Dermis microvascular lymphatic vessel endothelial cell (primary cell): ENCODE measurements around the gene VPREB3. TPM values are rescaled to one million over a fixed set of nuclear protein-coding genes. Genes with fewer than 3 reads are reported as not detected.
"Not testable (repeated sequence)": the region's sequence is repeated elsewhere in the genome, so short reads cannot be mapped to it uniquely, and the experiment has no call there.

ENCODE experiments used
- DNase-seq, 2 donors: peaks; one replicate each; pipeline versions ENCODE4 v3.0.0 to v3.0.0-alpha.2; 2010; ENCODE audit warnings: low read depth in 2 of 2
- total RNA-seq: library from RNA; depleted of rRNA; stranded (reverse); fragments of >200 nt; gene quantifications from 2 replicates; pipeline ENCODE4 v1.2.1, GENCODE V29; 2014

VPREB3 gene
- total RNA-seq, 1 donor from 2014 or later: not detected

DNA sequence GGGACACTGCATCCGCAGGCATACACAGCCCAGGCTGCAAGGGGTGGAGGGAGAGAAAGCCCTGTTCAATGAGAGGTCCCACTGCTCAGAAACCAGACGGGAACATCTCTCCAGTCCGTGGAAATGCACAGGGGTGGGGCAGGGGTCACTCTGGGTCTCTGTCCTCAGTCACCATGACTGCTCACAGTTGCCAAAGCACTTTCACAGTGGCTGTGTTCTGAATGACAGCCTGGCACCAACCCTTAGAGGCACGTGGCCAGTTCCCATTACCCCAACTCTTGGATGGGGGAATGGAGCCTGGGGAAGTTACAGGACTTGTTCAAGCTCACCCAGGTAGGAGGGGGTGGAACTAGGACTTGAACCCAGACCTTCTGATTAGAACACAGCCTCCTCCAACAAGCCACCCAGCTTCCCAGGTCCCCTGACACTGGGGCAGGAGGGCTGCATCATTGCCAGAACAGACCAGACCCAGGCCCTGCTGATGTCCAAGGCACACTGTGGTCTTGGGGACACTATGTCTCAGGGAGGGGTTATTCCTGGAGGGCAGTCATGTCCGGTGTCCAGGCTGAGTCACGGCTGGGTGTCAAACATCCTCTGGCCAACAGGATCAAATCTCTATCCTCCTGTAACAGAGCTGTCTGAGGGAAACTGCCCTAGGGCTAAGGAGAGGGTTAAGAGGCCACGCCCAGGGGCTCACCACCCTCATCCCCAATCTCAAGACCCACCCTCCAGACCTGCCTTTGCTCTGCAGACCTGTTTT, 11.5 kb downstream of the VPREB3 start:
- DNase-seq: no peak

DNA sequence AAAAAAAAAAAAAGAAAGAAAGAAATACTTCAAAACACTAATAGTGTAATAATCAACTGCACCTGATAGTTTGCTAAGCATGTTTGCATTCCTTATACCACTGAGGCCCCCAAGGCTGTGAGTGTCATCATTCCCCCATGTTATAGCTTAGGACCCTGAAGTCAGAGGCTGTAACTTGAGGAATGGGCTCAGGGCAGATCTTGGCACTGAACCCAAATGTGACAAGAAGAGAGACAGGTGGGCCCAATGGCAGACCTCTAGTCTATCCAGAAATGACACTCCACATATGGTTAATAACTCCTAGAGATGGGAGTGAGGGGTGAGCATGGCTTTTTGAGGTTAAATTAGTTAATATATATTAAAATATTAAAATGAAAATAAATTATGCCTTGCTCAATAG, 16.5 kb downstream of the VPREB3 start:
- no peak for DNase-seq

DNA sequence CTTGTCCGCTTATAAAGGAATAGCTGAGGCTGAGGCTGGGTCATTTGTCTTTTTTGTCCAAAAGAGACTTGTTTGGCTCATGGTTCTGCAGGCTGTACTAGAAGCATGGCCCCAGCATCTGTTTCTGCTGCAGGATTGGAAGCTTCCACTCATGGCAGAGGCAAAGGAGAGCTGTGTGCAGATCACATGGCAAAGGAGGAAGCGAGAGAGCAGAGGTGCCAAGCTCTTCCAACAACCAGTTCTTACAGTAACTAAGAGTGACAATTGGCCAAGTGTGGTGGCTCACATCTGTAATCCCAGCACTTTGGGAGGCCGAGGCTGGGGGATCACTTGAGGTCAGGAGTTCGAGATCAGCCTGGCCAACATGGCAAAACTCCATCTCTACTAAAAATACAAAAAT, 26.1 kb downstream of the VPREB3 start:
- not testable (repeated sequence) for DNase-seq

DNA sequence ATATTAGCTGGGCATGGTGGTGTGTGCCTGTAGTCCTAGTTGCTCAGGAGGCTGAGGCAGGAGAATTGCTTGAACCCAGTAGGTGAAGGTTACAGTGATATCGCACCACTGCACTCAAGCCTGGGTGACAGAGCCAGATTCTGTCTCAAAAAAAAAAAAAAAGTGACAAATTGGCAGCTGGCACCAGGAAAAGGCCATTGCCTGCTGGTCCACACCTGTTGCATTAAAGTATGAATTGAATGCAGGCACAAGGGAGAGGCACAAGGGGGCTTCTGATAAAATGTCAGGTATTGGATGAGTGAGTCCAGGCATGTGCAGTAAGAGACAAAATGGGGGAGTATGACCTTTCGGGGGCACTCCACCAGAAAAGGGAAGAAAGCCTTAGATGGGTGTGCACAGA, 31.5 kb downstream of the VPREB3 start:
- no peak for DNase-seq

DNA sequence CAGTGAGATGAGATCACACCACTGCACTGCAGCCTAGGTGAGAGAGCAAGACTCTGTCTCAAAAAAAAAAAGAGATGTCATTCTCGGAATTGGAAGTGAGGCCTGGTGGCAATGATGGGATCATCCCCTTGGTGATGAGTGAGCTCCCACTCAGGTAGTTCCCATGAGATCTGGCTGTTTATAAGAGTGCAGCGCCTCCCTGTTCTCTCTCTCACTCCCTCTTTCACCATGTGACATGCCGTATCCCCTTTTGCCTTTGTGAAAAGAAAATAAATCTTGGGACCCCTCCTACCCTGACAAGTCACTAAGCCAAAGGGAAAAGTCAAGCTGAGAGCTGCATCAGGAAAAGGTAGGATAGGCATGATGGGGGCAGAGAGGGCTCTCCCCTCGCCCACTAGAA, 32.1 kb downstream of the VPREB3 start:
- DNase-seq: no peak

DNA sequence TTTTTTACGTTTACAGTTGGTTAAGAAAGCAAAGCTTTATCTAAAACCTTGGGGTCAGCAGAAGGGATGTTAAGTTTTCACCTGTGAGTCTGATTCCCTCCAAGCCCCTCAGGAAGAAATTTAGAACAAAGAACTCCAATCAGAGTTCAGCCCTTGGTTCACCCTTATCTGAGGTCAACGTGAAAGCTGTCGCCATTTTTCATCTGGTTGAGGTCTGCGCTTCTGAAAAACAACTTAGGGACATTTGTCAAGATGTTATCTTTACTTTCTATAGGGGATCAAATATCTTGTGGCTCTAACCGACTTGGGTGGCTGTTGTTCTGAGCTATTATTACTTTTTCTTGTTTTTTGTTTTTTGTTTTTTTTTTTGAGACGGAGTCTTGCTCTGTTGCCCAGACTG, 33.4 kb downstream of the VPREB3 start:
- no peak for DNase-seq

DNA sequence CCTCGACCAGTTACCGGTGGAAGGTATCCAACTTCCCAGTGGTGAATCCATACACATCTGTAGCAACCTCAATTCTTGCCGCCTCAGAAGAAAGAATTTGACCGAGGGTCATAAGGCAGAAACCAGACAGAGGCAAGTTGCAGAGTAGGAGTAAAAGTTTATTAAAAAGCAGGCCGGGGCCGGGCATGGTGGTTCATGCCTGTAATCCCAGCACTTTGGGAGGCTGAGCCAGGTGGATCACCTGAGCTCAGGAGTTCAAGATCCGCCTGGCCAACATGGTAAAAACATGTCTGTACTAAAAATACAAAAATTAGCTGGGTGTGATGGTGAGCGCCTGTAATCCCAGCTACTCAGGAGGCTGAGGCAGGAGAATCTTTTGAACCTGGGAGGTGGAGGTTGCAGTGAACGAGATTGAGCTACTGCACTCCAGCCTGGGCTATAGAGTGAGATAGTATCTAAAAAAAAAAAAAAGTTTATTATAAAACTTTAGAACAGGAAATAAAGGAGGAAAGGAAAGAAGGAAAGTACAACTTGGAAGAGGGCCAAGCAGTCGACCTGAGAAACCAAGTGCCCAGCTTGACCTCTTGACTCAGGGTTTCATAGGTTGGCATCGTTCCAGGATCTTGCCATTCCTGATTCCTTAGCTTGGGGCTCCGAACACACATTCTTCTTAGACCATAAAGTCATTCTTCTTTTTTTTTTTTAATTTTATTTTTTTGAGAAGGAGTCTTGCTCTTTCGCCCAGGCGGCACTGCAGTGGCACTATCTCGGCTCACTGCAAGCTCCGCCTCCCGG, 35.7 kb downstream of the VPREB3 start:
- DNase-seq: no peak

DNA sequence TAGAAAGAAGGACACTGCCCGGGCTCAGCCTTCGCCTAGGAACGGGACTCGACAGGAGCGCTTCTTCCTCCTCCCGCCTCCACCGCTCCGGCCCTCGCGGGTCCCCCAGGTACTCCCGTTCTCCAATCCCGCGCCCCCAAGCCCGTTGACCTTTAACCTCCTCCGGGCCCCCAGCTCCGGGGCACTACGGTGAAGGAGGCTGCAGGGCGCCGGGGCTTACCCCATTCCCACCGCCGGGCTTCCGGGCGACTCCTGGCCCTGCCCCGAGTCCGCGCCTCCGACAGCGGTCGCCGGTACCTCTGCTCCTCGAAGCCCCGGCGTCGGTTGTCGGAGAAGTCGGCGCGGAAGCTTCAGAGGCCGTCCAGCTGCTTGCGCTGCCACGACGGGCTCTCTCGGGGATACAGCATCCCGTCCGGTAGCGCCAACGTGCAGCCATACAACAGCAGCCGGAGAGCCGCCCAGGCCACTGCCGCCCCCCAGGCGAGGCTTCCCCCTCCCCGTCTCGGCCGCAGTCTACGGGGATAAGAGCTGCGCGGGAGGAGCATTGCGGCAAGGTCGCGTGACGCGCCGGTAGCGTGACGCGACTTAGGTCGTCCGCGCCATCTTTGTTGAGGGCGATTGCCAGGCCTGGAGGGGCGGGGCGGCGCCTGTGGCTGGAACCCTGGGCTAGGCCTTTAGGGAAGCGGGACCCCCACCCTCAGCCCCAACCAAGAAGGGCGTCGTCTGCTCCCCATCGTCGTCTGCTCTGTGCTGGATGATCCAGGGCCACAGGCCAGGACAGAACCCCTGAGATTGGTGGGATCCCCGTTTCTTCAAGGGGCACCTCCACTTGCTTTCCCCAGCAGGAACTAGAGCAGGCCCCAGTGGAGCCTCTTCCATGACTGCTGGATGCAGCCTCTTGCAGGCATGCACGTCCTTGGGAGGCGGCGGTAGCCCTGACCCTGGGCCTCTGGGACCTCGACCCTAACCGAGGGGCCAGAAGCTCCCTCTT, 37.1 kb downstream of the VPREB3 start:
- DNase-seq: peak; percentile 73 to 92

DNA sequence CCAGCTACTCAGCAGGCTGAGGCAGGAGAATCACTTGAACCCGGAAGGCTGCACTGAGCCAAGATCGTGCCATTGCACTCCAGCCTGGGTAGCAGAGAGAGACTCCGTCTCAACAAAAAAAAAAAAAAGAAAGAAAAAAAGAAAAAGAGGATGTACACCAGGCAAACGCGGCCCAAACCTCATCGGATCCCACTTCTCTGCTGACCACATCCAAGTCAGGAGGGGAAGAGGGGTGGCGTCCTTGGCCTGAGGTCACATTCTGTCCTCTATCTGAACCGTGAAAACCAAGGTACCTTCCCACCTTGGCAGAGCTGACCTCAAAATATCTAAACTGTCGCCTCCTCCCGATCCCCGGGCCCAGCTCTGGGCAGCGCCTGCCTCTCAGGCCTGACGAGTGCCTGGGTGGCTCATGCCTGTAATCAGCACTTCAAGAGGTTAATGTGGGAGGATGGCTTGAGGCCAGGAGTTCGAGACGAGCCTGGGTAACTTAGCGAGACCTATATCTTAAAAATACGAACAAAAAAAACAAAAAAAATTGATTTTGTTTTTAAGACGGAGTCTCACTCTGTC, 38.3 kb downstream of the VPREB3 start:
- no peak for DNase-seq

DNA sequence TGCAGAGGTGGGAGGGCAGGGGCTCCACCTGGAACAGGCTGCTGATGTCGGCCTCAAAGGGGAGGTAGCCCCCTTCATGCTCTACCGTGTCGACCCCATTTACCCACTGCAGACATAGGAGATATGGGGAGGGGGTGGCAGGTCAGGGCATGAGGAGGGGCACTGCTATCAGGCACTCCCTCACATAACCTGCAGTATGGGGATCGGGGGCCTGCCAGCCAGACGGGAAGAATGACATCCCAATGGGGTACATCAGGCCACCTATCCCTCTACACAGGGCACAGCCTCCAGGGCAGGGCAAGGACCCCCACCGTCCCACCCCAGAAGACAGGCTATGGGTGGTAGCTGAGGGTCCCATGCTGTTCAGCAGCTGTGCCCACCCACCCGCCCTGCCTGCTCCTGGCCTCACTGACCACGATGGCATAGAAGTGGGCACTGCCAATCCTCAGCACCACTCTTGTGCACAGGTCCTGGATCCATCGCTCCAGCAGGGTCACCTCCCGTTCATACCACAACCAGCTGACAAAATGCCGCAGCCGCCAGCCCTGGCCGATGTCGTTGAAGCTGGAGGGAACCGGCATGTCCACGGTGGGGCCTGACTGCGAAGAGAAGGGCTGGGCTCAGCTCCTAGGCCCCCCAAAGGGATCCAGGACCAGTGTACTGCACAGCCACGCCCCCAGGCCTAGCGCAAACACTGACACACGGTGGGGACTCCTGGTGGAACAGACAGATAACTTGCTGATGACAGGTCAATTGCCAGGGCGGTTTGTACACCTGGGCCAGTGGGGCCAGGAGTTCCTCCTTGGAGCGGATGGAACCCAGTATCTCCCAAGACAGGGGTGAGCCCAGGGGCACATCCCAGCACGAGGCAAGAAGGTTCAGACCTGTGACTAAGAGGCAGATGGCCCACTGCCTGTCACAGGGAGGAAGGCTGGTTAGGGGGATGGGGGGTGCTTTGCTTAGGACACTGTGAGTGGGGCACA, 39.3 kb downstream of the VPREB3 start:
- no peak for DNase-seq

DNA sequence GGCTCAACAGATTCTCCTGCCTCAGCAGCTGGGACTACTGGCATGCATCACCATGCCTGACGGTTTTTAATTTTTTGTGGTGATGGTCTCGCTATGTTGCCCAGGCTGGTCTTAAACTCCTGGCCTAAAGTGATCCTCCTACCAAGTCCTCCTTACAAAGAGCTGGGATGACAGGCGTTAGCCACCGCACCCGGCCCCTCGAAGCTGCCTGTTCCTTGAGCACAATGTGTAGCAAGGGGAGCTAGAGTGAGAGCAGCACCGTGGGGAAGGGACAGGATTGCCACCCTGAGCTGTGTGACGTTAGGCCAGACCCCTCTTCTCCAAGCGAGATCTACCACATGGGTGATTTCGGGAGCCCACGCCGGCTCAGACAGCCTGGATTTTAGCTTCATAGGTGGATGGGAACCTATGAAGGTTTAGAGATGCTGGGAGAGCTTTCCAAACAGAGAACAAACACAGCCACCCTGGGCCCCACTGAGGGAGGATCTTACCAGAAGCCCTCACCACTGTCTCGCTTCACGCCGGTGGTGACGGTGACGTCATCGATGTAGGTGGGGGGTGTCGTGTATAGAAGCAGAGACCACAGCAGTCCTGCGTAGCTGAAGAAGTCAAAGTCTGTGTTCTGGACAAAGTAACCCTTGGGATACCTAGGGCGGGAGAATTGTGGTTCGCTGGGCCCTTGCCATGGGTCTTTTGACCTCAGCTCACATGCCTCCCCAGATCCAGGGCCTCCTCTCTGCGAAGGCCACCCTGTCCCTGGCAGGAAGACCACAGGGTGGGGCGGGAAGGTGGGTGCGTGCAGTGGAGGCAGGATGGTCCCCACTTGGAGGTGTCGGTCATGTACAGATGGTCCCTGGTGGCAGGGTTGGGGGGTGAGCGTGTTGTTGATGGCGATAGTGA, 40.3 kb downstream of the VPREB3 start:
- DNase-seq: no peak

DNA sequence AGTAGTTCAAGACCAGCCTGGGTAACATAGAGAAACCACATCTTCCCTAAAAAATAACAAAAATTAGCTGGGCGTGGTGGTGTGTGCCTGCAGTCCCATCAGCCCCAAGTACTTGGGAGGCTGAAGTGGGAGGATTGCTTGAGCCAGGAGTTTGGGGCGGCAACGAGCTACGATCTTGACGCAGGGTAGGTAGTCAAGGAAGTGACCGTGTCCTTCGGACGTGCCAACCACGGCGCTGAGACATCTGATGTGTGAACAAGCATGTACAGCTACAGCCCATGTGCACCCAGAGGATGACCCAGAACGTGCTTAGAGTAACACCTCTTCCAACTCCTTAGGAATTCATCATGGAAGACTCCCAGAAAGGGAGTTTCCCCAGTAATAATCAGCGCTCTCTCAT, 42.0 kb downstream of the VPREB3 start:
- no peak for DNase-seq

DNA sequence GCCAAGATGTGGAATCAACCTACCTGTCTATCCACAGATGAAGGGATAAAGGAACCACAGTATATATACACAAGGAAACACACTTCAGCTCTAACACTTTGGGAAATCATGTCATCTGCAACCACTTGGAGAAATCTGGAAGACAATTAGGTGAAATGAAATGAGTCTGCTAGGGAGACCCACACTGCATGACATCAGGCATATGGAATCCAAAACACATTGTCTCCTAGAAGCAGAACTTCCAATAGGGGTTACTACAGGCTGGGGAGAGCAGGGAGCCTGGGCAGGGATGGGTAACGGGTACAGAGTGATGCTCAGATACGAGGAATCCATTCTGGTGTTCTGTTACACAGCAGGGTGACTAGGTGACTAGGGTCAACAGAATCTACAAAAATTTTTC, 45.1 kb downstream of the VPREB3 start:
- DNase-seq: no peak

DNA sequence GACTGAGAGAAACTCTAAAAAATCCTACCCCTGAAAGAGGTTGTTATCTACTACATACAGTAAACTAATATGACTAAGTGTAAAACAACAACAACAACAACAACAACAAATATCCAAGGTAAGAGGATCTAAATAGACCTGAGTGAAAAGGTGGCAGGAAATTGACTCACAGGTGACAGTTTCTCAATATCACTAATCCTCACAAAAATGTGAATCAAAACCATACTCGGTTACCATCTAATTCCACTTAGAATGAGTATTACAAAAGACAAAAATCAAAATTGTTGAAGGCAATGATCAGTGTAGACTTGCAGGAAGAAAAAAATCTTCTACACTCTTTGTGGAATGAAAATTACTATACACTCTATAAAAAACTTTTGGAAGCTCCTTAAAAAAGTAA, 46.0 kb downstream of the VPREB3 start:
- no peak for DNase-seq

DNA sequence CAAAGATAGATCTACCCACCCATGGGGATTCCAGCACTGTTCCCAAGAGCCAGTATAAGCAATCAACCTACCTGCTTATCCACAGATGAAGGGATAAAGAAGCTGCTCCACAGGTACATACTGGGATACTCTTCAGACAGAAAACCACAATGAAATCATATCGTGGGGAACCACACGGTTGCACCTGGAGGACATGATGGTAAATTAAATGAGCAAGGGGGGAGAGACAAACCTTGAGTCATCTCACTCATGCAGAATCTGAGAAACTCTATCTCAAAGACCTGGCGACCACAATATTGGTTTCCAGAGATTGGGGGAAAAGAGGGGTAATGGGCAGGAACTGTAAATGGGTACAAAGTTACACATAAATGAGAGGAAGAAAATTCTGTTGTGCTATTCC, 48.9 kb downstream of the VPREB3 start:
- DNase-seq: no peak

DNA sequence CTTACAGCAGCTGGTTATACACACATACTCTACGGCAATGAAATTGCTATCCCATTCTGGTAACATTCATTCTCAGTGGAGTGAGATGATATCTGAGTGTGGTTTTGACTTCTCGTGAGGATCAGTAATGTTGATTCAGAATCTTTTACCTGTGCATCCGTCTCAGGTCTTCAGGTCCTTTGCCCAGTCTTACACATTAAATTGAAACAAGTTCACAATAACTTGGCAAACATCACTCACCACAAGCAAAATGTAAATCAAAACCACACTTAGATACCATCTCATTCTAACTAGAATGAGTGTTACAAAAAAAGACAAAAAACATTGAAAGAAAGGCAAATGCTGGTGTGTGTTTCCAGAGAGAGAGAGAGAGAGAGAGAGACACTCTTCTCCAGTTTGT, 49.4 kb downstream of the VPREB3 start:
- DNase-seq: no peak

DNA sequence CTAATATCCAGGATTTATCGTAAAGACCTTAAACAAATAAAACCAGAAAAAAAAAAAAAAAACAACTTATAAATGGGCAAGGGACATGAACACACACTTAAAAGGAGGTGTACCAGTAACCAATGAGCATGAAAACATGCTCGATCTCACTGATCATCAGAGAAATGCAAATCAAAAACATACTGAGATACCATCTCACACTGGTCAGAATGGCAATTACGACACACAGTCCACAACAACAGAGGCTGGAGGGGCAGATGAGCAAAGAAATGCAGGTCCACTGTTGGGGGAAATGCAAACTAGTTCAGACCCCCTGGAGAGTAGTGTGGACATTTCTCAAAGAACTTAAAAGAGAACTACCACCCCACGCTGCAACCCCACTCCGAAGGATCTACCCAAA, 50.2 kb downstream of the VPREB3 start:
- DNase-seq: no peak
